KMS-11 (cell line): Measurements from ENCODE around the gene HOMER2.

ENCODE experiments used
- H2AFZ ChIP-seq: fragments of 200-600 bp; sonication (generic); 2 replicates; pipeline ENCODE4 v1.6.1; 2016; ENCODE audit warnings: antibody characterized with exemption, mixed run types, low read depth
- H3K27ac ChIP-seq: fragments of 200-600 bp; sonication (generic); 2 replicates; pipeline ENCODE4 v1.6.1; 2016; ENCODE audit warnings: mild to moderate bottlenecking, mixed run types
- H3K27me3 ChIP-seq: fragments of 200-600 bp; sonication (generic); 2 replicates; pipeline ENCODE4 v1.6.1; 2017; ENCODE audit warnings: mild to moderate bottlenecking, low read depth, mixed run types, moderate library complexity; ENCODE audit not compliant: insufficient read depth
- H3K36me3 ChIP-seq: fragments of 200-600 bp; sonication (generic); 2 replicates; pipeline ENCODE4 v1.6.1; 2017; ENCODE audit warnings: mild to moderate bottlenecking, mixed run types; ENCODE audit not compliant: insufficient read depth
- H3K4me1 ChIP-seq: fragments of 200-600 bp; sonication (generic); 2 replicates; pipeline ENCODE4 v1.6.1; 2016; ENCODE audit warnings: mild to moderate bottlenecking, low read depth, mixed run types; ENCODE audit not compliant: poor library complexity, severe bottlenecking
- H3K4me2 ChIP-seq: fragments of 200-600 bp; sonication (generic); 2 replicates; pipeline ENCODE4 v1.7.0; 2016; ENCODE audit warnings: mild to moderate bottlenecking, mixed run types
- H3K4me3 ChIP-seq: fragments of 200-600 bp; sonication (generic); IDR thresholded peaks from 2 replicates; pipeline ENCODE4 v1.6.1; 2017; ENCODE audit warnings: low read depth, low read length, mixed read lengths; ENCODE audit not compliant: insufficient read depth
- H3K79me2 ChIP-seq: fragments of 200-600 bp; sonication (generic); 2 replicates; pipeline ENCODE4 v1.6.1; 2016; ENCODE audit warnings: low read depth, mixed run types; ENCODE audit not compliant: insufficient read depth
- H3K9ac ChIP-seq: fragments of 200-600 bp; sonication (generic); 2 replicates; pipeline ENCODE4 v1.6.1; 2016; ENCODE audit warnings: mild to moderate bottlenecking, mixed run types
- H4K20me1 ChIP-seq: fragments of 200-600 bp; sonication (generic); 2 replicates; pipeline ENCODE4 v1.6.1; 2016; ENCODE audit warnings: mild to moderate bottlenecking, mixed run types; ENCODE audit not compliant: insufficient read depth
- TF ChIP-seq, protein P1 (sequence below): fragments of 200-600 bp; sonication (generic); conservative IDR thresholded peaks from 2 replicates; pipeline ENCODE4 v1.6.1; 2017; ENCODE audit warnings: low read depth, mild to moderate bottlenecking, antibody characterized with exemption, low read length, moderate library complexity, mixed read lengths

Gene HOMER2

GRCh38 chr15:82807920-82808633, 144.4 kb downstream of the HOMER2 start:
- TF ChIP-seq, protein P1, sequence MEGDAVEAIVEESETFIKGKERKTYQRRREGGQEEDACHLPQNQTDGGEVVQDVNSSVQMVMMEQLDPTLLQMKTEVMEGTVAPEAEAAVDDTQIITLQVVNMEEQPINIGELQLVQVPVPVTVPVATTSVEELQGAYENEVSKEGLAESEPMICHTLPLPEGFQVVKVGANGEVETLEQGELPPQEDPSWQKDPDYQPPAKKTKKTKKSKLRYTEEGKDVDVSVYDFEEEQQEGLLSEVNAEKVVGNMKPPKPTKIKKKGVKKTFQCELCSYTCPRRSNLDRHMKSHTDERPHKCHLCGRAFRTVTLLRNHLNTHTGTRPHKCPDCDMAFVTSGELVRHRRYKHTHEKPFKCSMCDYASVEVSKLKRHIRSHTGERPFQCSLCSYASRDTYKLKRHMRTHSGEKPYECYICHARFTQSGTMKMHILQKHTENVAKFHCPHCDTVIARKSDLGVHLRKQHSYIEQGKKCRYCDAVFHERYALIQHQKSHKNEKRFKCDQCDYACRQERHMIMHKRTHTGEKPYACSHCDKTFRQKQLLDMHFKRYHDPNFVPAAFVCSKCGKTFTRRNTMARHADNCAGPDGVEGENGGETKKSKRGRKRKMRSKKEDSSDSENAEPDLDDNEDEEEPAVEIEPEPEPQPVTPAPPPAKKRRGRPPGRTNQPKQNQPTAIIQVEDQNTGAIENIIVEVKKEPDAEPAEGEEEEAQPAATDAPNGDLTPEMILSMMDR: no peak
- H3K79me2 ChIP-seq: peaks cover 19% of the 10 kb centered on the region; the same call in 1 of the 2 replicates
- H4K20me1 ChIP-seq: no peaks in the 10 kb centered on the region
- peaks cover 57% of the 10 kb centered on the region for H3K4me1 ChIP-seq
- no peak overlapping the region for H3K4me3 ChIP-seq
- H3K4me2 ChIP-seq: no peak overlapping the region
- H3K36me3 ChIP-seq: no peaks in the 10 kb centered on the region
- H3K9ac ChIP-seq: no peak overlapping the region
- no peak overlapping the region for H3K27ac ChIP-seq
- no peak overlapping the region for H2AFZ ChIP-seq
- no peaks in the 10 kb centered on the region for H3K27me3 ChIP-seq

- peak within 1 kb of the TSS; percentile 18; the same call in 1 of the 2 replicates for H3K9ac ChIP-seq
- no peaks in the 10 kb centered on the region for H3K27me3 ChIP-seq
- no peaks in the 10 kb centered on the region for H4K20me1 ChIP-seq
- TF ChIP-seq, protein P1: 0 out of 2 replicates have a peak, but pooled peaks have one; percentile 25
- no peaks in the 10 kb centered on the region for H3K36me3 ChIP-seq
- H3K4me3 ChIP-seq: no peak within 1 kb of the TSS
- peaks cover 6% of the 10 kb centered on the region; the same call in 1 of the 2 replicates for H3K79me2 ChIP-seq
- H3K27ac ChIP-seq: peak within 1 kb of the TSS; percentile 67
- peak within 1 kb of the TSS; percentile 64 for H2AFZ ChIP-seq
- peaks cover 40% of the 10 kb centered on the region for H3K4me1 ChIP-seq
- peak within 1 kb of the TSS; percentile 72 for H3K4me2 ChIP-seq
Observed at GRCh38 chr15:82805994-82806406, 146.5 kb downstream of the HOMER2 start, which contains the start of gene FSD2. TSS of gene FSD2 (minus strand) at chr15:82806069. CDS start at chr15:82787390, 18,679 bp downstream.

DNA sequence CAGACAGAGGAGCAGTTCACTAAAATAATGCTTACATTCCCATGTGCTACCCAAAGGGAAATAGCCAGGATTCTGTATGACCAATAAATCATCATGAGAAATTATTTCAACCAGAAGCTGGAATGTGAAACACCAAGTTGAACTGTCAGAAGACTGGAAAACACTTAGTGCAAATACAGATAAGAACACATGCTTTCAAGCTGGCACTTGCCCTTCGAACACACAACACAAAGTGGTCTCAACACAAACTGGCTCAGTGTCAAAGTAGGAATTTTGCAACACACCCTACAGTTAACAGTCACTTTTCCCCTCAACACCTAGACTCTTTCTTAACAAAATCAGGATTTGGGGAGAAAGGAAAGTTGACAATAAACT, 148.0 kb downstream of the HOMER2 start:
- Histone ChIP-seq H3K36me3 (no peaks in the 10 kb centered on the region), H3K27me3 (no peaks in the 10 kb centered on the region), H3K27ac (no peak overlapping the region), H3K4me2 (peak overlapping the region; percentile 72; the same call in 1 of the 2 replicates), H3K4me3 (no peak overlapping the region), H3K79me2 (no peaks in the 10 kb centered on the region), H4K20me1 (no peaks in the 10 kb centered on the region), H2AFZ (no peak overlapping the region), H3K4me1 (peaks cover 40% of the 10 kb centered on the region), H3K9ac (no peak overlapping the region)
- TF ChIP-seq, protein P1: no peak

- H3K36me3 ChIP-seq: no peaks in the 10 kb centered on the region
- H3K27ac ChIP-seq: no peak overlapping the region
- no peak overlapping the region for H2AFZ ChIP-seq
- no peaks in the 10 kb centered on the region for H3K27me3 ChIP-seq
- H3K79me2 ChIP-seq: no peaks in the 10 kb centered on the region
- no peaks in the 10 kb centered on the region for H4K20me1 ChIP-seq
- H3K4me2 ChIP-seq: peak overlapping the region; percentile 72; the same call in 1 of the 2 replicates
- no peak overlapping the region for H3K9ac ChIP-seq
- H3K4me3 ChIP-seq: no peak overlapping the region
- H3K4me1 ChIP-seq: peaks cover 37% of the 10 kb centered on the region
- TF ChIP-seq, protein P1: no peak
Observed at GRCh38 chr15:82803793-82804574, 148.5 kb downstream of the HOMER2 start.
